Stimulated activated CD4-positive, alpha-beta T cell treated with anti-CD3 and anti-CD28 coated beads, Interleukin-12 subunit alpha, Interleukin-12 subunit beta, amount 100 ng/mL, for 48 hours (primary cell): ENCODE measurements around the gene DET1.
"Not testable (repeated sequence)": the region's sequence is repeated elsewhere in the genome, so short reads cannot be mapped to it uniquely, and the experiment has no call there.

ENCODE experiments used
- DNase-seq, 3 donors: peaks; one replicate each; pipeline ENCODE4 v3.0.0-alpha.2; 2020; ENCODE audit warnings: low read depth in 2 of 3, low spot score in 1 of 3

Gene DET1

DNA sequence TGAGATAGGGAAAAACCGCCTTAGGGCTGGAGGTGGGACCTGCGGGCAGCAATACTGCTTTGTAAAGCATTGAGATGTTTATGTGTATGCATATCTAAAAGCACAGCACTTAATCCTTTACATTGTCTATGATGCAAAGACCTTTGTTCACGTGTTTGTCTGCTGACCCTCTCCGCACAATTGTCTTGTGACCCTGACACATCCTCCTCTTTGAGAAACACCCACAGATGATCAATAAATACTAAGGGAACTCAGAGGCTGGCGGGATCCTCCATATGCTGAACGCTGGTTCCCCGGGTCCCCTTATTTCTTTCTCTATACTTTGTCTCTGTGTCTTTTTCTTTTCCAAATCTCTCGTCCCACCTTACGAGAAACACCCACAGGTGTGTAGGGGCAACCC lies 5.4 kb downstream of the DET1 start:
- DNase-seq: not testable (repeated sequence)

DNA sequence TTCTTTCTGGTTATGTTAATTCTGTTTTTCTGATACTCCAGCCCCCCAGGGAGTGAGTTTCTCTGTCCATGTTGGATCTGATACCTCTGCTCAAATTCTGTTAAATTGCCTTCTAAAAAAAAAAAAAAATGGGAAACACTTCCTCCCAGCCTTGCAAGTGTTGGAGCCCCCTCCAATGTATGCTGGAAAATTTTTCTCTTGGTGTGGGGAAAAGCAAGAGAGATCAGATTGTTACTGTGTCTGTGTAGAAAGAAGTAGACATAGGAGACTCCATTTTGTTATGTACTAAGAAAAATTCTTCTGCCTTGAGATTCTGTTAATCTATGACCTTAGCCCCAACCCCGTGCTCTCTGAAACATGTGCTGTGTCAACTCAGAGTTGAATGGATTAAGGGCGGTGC lies 6.1 kb downstream of the DET1 start:
- DNase-seq: not testable (repeated sequence)

DNA sequence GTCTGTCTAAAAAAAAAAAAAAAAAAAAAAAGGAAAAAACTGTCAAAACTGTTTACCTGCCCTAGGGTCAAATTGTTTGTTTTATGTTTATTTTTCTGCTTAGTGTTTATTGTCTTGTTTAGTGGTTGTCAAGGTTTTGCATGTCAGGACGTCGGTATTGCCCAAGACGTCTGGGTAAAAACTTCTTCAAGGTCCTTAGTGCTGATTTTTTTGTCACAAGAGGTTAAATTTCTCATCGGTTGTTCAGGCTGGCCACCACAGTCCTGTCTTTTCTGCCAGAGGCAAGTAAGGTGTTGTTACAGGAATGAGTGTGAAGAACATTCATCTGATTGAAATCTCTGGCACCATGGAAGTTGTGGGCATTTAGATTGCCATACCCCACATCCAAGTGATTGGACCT lies 7.0 kb downstream of the DET1 start:
- no peak for DNase-seq

DNA sequence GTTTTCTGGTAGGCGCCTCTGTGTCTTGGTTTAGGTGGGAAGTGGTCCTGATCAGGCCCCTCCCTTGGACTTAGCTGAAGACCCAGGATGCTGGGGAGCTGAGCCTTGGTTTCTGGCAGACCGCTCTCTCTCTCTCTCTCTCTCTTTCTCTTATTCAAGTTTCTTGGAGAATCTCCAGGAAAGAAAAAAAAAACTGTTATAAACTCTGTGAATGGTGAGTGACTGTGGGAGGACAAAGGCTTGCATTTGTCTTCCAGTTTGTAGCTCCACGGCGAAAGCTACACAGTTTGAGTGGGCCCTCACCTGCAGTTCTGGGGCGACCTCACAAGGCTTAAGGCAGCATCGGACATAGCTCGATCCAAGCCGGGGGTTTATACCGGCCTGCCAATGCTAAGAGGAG lies 7.5 kb downstream of the DET1 start:
- no peak for DNase-seq

DNA sequence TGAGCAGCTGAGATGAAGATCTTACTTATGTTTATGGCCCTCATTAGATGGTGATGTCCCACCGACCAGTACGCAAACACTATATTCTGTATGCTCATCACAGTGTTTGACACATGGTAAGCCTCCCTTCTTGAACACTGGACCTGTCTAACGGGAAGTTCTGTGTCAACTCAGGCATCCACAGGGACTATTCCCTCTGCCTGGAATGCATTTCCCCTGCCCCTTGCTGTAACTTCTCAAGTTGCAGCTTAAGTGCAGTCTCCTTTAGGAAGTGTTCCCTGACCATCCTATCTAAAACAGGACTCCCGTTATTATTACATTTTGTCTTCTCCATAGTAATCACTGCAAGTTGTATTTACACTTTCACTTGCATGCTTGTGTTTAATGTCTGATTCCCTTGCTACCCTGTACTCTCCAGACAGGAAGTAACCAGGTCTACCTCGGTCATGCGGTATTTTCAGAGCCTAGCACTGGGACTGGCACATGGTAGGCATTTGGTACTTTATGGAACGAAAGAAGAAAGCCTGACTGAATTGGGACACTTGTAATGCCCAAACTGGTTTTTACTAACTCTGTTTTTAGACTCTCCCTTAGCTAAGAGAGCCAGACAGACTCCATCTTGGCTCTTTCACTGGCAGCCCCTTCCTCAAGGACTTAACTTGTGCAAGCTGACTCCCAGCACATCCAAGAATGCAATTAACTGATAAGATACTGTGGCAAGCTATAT lies 8.7 kb downstream of the DET1 start:
- no peak for DNase-seq

DNA sequence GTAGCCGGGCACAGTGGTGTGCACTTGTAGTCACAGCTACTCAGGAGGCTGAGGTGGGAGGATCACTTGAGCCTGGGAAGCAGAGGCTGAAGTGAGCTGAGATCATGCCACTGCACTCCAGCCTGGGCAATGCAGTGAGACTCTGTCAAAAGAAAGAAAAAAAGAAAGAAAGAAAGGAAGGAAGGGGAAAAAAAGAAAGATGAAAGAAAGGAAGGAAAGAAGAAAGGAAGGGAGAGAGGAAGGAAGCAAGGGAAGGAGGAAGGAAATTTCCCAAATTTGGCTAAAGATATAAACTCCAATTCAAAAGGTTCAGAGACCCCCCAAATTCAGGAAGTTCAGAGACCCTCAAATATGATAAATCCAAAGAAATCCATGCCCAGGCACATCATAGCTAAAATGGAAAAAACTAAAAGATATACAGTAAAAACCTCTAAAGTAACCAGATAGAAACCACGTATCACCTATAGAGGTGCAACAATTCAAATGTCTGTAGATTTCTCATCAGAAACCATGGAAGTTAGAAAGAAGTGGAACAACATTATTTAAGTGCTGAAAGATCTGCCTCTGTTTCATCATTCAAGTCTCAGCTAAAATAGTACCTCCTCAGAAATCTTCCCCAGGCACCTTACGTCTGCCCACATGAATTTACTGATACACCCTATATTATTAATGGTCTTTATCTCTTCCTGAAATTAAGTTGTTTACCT lies 10.7 kb downstream of the DET1 start:
- DNase-seq: no peak

DNA sequence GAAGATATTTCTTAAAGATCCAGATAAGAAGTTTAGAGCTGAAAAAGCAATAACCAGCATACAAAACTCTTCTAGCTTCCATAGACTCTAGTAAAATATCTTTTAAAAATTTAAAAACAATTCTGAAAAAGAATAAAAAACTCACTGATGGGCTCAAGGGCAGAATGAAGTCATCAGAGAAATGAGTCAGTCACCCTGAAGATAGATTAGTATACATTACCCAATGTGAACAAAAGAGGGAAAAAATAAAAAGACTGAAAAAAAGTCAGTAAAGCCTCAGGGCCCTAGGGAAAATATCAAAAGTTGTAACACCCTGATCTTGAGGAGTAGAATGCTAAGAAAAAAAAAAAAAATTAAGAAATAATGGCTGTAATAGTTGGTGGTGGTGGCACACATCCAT lies 11.4 kb downstream of the DET1 start:
- DNase-seq: no peak

DNA sequence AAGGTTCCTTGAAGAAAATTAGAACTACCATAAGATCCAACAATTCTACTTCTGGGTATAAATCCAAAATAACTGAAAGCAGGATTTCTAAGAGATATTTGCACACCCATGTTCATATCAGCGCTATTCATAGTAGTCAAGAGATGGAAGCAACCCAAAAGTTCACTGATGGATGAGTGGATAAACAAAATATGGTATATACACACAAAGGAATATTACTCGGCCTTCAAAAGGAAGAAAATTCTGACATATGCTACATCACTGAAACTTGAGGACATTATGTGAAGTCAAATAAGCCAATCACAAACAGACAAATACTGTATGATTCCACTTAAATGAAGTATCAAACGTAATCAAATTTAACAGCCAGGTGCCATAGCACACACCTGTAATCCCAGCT lies 13.1 kb downstream of the DET1 start:
- DNase-seq: no peak

DNA sequence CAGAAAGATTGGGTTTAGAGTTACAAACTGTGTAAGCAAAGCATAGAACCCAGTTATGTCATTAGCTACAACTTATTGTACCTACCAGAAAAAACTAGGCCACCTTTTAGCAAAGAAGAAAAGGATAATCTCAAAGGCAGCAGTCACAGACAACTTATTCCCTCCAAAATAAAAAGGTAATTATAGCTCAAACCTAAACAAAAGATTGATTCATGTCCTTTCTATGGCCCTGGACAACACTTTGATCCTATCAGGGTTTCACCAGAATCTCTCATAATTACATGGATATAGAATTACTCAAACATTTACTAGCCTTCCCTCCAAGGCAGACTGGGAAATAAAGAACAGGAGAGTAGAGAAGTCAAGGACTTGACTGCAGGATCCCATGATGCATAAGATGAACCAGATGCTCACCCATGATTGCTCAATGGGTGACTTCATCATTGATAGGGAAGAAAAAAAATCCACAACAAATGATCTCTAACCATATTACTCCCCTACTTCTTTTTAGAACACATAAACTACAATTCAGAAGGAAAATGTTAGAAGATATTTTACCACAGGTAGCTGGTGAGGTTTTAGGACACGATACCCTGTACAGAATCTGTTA lies 17.4 kb downstream of the DET1 start:
- DNase-seq: no peak

DNA sequence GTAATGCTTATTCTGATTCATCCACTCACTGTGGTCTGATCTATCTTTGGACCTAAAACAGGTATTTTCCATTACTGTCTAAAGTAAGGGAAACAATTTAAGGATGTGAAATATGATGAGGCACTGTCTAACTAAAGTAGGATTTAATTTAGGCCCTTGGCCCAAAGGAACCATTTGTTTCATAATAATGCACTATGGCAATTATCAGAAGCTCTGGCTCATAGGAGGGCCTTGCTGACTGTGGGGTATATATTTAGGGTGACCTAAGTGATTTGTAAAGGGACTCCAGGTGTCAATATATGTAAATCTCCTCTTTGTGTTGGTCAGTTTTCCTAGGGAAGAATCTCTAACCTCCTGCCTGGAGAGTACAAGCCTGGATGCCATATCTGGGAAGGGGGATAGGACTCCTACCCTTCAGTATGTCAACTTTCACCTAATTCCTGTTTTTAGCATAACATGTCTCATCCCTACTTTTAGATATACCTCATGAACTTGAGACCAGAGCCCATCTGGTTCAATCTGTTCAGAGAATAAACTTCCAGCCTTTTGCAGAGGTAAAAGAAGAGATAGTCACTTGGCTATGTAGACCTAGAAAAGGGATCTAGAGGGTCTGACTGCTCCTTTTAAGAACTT lies 20.1 kb downstream of the DET1 start:
- DNase-seq: no peak

DNA sequence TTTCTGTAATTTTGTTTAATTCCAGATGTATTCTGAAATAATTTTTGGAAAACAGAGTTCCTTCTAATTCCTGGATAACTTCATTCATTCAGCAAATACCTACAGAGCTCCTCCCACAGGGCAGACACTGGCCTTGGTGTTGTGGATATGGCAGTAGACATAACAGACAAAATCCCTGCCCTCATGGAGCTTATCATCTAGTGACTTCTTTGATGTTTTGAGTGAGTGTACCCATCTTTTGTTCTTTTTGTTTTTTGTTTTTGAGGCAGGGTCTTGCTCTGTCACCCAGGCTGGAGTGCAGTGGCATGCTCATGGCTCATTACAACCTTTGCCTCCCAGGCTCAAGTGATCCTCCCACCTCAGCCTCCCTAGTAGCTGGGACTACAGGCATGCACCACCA lies 21.1 kb downstream of the DET1 start:
- DNase-seq: no peak

DNA sequence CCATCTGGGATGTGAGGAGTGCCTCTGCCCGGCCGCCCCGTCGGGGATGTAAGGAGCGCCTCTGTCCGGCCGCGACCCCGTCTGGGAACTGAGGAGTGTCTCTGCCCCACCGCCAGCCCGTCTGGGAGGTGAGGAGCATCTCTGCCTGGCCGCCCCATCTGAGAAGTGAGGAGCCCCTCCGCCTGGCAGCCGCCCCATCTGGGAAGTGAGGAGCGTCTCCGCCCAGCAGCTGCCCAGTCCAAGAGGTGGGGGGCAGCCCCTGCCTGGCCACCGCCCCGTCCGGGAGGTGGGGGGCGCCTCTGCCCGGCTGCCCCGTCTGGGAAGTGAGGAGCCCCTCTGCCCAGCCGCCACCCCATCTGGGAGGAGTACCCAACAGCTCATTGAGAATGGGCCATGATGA lies 22.4 kb downstream of the DET1 start:
- DNase-seq: not testable (repeated sequence)

DNA sequence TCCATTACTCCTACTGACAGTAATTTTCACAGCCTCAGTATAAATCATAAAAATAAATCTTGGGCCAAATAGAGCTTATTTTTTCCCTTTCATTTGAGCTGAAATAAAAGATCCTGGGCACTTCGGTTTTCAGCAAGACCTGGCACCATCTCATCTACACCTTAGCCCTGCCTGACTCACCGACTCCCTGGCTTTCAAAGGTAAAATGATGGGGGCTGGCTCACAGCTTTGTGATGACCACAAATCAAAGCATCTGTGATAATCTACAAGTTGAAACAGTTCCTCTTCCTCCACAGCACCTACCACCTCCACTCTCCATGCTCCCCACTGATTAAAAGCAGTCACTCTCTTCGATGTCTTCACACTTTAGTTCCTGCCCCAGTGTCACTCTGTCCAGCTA lies 27.6 kb downstream of the DET1 start:
- DNase-seq: no peak

DNA sequence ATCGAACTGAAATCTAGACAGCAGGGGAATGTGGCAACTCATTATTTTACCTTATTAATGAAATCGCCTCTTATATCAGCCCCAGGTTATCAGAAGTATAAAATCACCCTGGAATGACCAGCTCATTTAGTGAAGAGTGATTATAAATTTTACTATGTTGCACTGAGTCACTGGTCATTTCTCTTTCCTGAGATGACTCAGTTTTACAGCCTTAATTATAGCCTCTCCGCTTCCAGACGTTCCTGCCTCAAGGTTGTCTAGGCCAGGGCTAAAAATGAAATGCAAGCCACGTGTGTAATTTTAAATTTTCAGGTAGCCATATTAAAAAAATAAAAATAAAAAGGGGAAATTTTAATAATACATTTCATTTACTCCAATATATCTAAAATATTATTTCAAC lies 33.3 kb downstream of the DET1 start:
- no peak for DNase-seq

DNA sequence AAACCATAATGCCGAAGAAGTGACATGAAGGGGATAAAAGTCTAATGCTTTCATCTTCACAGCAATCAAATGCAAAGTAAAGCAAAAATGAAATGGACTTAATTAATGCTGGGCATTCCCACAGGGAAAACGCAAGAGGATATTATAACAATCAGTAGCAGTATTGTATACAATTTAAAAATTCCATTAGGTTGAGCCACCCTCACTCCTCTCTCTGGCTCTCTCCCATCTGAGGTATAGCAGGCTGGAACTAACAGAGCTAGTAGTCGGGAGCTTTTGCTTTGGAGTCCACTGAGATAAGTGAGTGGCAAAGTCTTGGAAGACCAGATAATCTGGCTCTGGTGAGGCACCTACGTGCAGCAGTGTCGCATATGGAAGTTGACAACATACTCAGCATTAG lies 33.9 kb downstream of the DET1 start:
- DNase-seq: no peak

DNA sequence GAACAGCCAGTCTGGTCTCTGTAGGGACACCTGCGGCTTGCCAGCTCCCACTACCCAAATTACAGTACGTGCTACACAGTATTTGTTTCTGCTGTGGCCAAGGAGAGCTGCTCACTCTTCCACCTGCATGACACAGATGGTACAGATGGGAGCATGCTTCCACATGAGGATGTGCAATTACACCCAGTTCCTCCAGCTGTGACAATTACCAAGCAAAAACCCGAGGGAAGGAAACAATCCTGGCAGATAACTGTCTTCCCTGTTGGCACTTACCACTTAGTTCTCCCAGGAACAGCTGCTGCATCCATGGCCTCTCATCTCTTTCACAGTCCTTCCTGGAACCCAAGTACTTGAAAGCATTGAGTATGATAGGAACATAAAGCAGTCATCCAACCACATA lies 34.4 kb downstream of the DET1 start:
- no peak for DNase-seq

DNA sequence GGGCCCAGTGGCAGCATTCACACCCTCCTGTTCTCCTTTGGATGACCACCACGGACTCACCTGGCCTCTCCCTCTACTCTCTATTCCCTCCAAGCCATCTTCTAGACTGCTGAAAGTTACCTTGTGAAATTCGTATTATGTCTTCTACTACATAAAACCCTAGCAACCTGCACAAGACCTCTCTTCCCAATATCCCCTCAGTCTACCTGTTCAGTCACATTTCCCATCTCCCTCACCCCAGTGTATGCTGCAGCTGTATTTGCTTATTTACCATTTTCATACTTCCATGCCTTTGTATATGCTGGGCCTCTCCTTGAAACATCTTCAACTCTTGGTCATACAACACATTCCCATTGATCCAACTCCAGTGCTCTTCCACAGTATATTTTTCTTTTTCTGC lies 35.3 kb downstream of the DET1 start:
- DNase-seq: no peak

DNA sequence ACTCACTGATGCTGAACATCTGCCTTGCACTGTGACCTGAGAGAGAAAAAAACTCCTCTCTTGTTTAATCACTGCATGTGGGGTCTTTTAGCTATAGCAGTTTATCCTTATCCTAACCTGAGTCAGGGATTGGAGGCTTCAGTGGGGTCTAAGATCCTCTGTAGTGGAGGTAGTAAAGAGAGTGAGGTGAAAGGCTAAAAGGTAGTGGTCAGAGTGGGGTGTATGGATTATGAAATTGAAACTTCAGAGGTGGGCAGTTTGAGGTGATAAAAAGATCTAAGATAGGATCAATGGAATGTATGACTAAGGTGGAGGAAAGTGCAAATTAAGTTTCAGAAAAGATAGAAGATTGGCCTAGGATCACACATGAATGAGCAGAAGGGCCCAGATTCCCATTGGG lies 36.5 kb downstream of the DET1 start:
- no peak for DNase-seq

DNA sequence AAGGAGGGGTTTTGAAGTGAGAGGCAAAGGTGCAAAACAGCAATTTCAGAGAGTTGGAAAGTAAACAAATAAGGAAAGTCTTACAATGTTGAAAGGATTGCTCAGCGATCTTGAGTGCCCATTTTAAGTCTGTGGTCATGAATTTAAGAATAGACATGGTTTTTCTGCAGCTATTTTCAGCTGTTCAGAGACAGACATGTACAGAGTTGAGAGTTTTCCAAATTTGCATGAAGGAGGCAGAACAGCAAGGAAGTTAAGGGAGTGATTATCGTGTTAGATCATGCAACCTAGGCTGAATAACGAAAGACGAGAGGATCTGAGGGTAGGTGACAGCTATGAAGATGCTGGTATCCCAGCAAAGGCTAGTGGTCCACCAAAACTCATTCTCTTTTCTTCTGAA lies 37.2 kb downstream of the DET1 start:
- DNase-seq: no peak

DNA sequence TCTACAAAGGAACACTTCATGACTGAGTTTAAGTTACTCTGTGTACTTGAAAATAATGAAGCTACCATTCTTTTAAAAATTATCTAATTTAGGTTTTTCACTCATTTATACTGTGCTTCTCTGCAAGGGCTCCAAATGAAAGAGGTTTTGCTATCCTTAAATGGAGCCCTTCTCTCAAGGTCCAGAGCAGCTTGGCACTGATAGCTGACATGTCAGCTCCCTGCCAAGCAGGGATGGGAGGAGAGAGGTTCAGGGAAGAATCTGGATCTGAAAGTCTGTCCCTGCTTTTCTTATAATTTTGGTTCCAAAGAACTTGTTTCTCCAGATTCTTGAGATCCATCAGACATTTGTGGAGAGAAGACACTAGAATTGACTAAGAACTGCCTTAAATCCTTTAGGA lies 39.9 kb downstream of the DET1 start:
- DNase-seq: no peak

DNA sequence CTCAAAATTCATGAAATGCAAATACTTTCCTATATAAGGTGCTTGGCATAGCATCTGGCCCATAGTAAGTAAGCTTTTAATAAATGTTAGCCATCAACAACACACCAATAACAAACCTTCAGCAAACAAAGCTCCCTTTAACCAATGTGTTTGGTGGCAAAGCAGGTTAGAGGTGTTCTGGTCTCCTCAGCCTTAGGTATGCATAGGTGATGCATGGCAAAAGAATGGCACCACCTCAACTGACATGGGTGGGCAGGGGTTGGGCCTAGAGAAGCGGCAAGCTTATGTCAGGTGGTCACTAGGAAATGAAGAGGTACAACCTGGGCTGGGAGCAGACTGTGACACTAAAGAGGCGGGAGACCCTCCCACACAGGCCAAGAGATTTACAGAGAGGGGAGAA lies 40.8 kb downstream of the DET1 start:
- no peak for DNase-seq

DNA sequence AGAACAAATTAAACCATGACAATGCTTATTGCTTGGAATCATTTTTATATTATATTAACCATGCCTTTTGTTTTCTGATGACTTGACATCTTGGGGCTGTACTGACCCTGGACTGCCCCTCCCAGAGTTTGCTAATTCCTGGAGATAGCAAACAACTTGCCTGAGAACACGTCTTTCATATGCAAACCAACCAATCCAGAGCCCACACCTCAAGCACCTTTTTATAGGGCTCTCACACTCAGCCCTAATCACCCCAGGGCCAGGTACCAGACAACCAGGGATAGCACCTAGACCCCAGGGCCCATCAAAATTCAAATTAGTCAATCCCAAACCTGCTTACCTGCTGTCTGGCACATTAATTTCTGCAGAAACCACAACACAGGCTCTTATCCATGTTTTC lies 42.0 kb downstream of the DET1 start:
- DNase-seq: no peak
